Transverse colon (tissue), 4 donors: ENCODE results near the gene ONECUT2.

Experiments
- POLR2AphosphoS5 ChIP-seq, 3 donors: sonication (generic); formaldehyde crosslinking; IDR thresholded peaks; one replicate each; pipeline ENCODE4 v1.6.1; 2016; ENCODE audit warnings: antibody characterized with exemption in 3 of 3
- TF ChIP-seq, protein P1 (sequence below), 5 experiments: fragments of 200-600 bp in 3 of 5; fragments of 450-650 bp in 2 of 5; sonication (generic) in 3 of 5; IDR thresholded peaks; 1 replicate in 2 of 5; 2 replicates in 3 of 5; pipeline ENCODE4 v1.5.1; 2016 to 2017; ENCODE audit warnings: antibody characterized with exemption in 5 of 5, inconsistent platforms in 3 of 5, mild to moderate bottlenecking in 2 of 5, moderate library complexity in 1 of 5

DNA sequence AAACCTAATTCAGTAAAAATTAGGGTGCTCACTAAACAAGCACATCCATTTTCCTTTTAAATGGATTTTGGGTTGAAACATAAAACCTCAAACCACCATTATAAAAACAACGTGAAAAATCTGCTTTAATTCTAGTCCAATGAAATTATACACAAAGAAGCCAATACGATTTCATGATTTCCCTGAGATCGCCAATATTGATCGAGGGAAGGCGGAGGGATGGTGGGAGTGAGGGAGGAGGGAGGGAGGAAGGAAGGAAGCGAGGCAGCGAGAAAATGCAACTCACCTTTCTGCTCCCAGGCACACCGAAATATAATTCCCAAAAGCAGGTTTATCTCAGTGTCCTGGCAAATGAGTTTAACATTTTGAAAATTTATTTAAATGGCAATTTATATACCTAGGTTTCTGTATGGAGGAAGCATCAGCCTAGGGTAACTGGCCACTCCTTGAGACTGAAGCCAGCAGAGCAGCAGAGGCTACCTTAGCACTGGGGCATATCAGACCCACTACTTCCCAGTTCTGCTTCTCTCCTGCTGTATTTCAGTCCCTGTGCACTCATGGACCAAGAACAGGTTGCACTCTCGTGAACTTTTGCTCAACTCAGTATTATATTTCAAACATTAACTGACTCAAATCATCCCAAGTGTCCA lies 2.3 kb upstream of the ONECUT2 start:
- TF ChIP-seq, protein P1, sequence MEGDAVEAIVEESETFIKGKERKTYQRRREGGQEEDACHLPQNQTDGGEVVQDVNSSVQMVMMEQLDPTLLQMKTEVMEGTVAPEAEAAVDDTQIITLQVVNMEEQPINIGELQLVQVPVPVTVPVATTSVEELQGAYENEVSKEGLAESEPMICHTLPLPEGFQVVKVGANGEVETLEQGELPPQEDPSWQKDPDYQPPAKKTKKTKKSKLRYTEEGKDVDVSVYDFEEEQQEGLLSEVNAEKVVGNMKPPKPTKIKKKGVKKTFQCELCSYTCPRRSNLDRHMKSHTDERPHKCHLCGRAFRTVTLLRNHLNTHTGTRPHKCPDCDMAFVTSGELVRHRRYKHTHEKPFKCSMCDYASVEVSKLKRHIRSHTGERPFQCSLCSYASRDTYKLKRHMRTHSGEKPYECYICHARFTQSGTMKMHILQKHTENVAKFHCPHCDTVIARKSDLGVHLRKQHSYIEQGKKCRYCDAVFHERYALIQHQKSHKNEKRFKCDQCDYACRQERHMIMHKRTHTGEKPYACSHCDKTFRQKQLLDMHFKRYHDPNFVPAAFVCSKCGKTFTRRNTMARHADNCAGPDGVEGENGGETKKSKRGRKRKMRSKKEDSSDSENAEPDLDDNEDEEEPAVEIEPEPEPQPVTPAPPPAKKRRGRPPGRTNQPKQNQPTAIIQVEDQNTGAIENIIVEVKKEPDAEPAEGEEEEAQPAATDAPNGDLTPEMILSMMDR (IDR thresholded peaks at IDR 0.05) = no peak
- TF ChIP-seq POLR2AphosphoS5 (IDR thresholded peaks at IDR 0.05) = no peak
